Measurements from ENCODE around the gene DOC2A. TPM values are rescaled to one million over a fixed set of nuclear protein-coding genes. Genes with fewer than 3 reads are reported as not detected.
"Not testable (repeated sequence)": the region's sequence is repeated elsewhere in the genome, so short reads cannot be mapped to it uniquely, and the experiment has no call there.

The DOC2A gene
- polyA plus RNA-seq, 2 donors: 0.69 to 3.0 TPM

DNA sequence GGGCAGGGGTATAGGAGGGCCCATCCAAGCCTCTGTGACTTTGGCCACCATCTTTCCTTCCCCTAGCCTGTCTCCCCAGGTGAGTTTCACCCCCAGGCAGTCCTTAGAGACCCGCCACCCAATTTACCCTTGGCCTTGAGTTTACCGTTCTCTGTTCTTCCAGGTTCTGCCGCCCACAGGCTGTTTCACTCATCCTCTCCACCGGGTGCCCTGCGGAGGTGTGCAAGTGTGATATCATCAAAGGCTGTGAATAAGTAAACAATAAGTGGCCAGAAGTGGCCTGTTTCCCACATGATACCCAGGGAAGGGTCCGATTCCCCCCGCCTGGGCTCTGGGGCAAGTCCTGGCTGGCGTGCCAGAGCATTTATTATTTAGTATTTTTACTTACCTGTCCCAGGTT, 35.4 kb upstream of the DOC2A start:
- Histone ChIP-seq H3K9me3 (ENCODE audit: control insufficient read depth in 2 of 2, insufficient read depth in 1 of 2, low read depth in 1 of 2, low read length in 1 of 2) (no peaks in the 10 kb centered on the region), H3K36me3 (ENCODE audit: control insufficient read depth in 2 of 2, insufficient read depth in 2 of 2, low read length in 1 of 2) (no peaks in the 10 kb centered on the region), H3K27ac (ENCODE audit: low read depth in 2 of 2, low read length in 1 of 2) (no peak overlapping the region), H3K4me3 (ENCODE audit: low read depth in 1 of 2, low read length in 2 of 2) (no peak overlapping the region), H3K27me3 (ENCODE audit: control insufficient read depth in 1 of 2, insufficient read depth in 2 of 2, low read length in 2 of 2) (no peaks in the 10 kb centered on the region), H3K4me1 (ENCODE audit: control insufficient read depth in 2 of 2, insufficient read depth in 2 of 2, low read length in 1 of 2) (peaks cover 0 to 3% of the 10 kb centered on the region in 2 donors)
- 52% methylated on average over 8 of the region's 8 CpGs for WGBS, 2 donors

GRCh38 chr16:30041841-30042240, 31.0 kb upstream of the DOC2A start:
- no peaks in the 10 kb centered on the region for H3K36me3 ChIP-seq (ENCODE audit: control insufficient read depth in 2 of 2, insufficient read depth in 2 of 2, low read length in 1 of 2)
- H3K4me3 ChIP-seq (ENCODE audit: low read depth in 1 of 2, low read length in 2 of 2): no peak overlapping the region
- no peaks in the 10 kb centered on the region for H3K4me1 ChIP-seq (ENCODE audit: control insufficient read depth in 2 of 2, insufficient read depth in 2 of 2, low read length in 1 of 2)
- no peak overlapping the region for H3K27ac ChIP-seq (ENCODE audit: low read depth in 2 of 2, low read length in 1 of 2)
- H3K9me3 ChIP-seq (ENCODE audit: control insufficient read depth in 2 of 2, insufficient read depth in 1 of 2, low read depth in 1 of 2, low read length in 1 of 2): no peaks in the 10 kb centered on the region
- no peaks in the 10 kb centered on the region for H3K27me3 ChIP-seq (ENCODE audit: control insufficient read depth in 1 of 2, insufficient read depth in 2 of 2, low read length in 2 of 2)
- 12 to 18% methylated on average over 5 of the region's 5 CpGs for WGBS, 2 donors

- not testable (repeated sequence) for H3K9me3 ChIP-seq (ENCODE audit: control insufficient read depth in 2 of 2, insufficient read depth in 1 of 2, low read depth in 1 of 2, low read length in 1 of 2); H3K27me3 ChIP-seq (ENCODE audit: control insufficient read depth in 1 of 2, insufficient read depth in 2 of 2, low read length in 2 of 2); H3K27ac ChIP-seq (ENCODE audit: low read depth in 2 of 2, low read length in 1 of 2); H3K4me3 ChIP-seq (ENCODE audit: low read depth in 1 of 2, low read length in 2 of 2); H3K4me1 ChIP-seq (ENCODE audit: control insufficient read depth in 2 of 2, insufficient read depth in 2 of 2, low read length in 1 of 2); H3K36me3 ChIP-seq (ENCODE audit: control insufficient read depth in 2 of 2, insufficient read depth in 2 of 2, low read length in 1 of 2)
- WGBS, 2 donors: 87 to 88% methylated on average over 5 of the region's 5 CpGs
These were observed 29.9 kb upstream of the DOC2A start for GRCh38 chr16:30040690-30041089.

DNA sequence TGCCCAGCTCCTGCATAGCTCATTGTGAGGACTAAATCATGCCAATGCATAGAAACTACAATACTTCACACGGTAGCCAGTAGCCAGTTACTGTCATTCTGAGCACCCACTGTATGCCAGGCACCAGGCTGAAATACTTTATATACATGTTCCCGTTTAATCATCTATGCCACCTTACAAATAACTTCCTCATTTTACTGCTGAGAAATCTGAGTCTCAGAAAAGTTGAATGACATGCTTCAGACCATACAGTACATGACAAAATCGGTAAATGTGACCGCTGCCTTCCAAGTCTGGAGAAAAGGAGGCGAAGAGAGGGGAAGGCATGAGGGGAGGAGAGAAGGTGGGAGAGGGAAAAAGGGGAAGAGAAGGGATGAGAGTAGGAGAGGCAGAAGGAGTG, 29.4 kb upstream of the DOC2A start:
- H3K36me3 ChIP-seq (ENCODE audit: control insufficient read depth in 2 of 2, insufficient read depth in 2 of 2, low read length in 1 of 2): no peaks in the 10 kb centered on the region
- 66 to 71% methylated on average over 5 of the region's 5 CpGs for WGBS, 2 donors
- no peaks in the 10 kb centered on the region for H3K4me1 ChIP-seq (ENCODE audit: control insufficient read depth in 2 of 2, insufficient read depth in 2 of 2, low read length in 1 of 2)
- H3K27me3 ChIP-seq (ENCODE audit: control insufficient read depth in 1 of 2, insufficient read depth in 2 of 2, low read length in 2 of 2): no peaks in the 10 kb centered on the region
- H3K9me3 ChIP-seq (ENCODE audit: control insufficient read depth in 2 of 2, insufficient read depth in 1 of 2, low read depth in 1 of 2, low read length in 1 of 2): no peaks in the 10 kb centered on the region
- no peak overlapping the region for H3K4me3 ChIP-seq (ENCODE audit: low read depth in 1 of 2, low read length in 2 of 2)
- H3K27ac ChIP-seq (ENCODE audit: low read depth in 2 of 2, low read length in 1 of 2): no peak overlapping the region

DNA sequence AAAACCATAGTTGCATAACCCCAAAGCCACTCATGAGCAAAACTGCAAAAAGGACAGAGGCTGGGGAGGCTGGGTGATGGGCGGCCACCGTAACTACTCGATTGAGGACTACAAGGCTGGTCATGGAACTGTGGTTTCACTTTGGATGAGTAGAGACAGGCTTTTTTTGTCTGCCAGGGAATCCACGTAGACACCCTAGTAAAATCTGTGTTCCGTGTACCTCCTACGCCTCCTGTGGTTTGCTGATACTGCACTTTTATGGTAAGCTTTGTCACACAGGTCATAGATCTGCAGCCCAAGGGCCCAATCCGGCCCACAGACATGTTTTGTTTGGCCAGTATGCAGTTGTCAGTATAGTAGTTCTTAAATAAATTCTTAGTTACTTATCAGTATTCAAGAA, 22.4 kb upstream of the DOC2A start:
- Histone ChIP-seq H3K36me3 (ENCODE audit: control insufficient read depth in 2 of 2, insufficient read depth in 2 of 2, low read length in 1 of 2) (no peaks in the 10 kb centered on the region), H3K4me1 (ENCODE audit: control insufficient read depth in 2 of 2, insufficient read depth in 2 of 2, low read length in 1 of 2) (peaks cover 0 to 2% of the 10 kb centered on the region in 2 donors), H3K27me3 (ENCODE audit: control insufficient read depth in 1 of 2, insufficient read depth in 2 of 2, low read length in 2 of 2) (peaks cover 0 to 17% of the 10 kb centered on the region in 2 donors), H3K4me3 (ENCODE audit: low read depth in 1 of 2, low read length in 2 of 2) (no peak overlapping the region), H3K9me3 (ENCODE audit: control insufficient read depth in 2 of 2, insufficient read depth in 1 of 2, low read depth in 1 of 2, low read length in 1 of 2) (no peaks in the 10 kb centered on the region), H3K27ac (ENCODE audit: low read depth in 2 of 2, low read length in 1 of 2) (no peak overlapping the region)
- WGBS, 2 donors: 67 to 68% methylated on average over 7 of the region's 7 CpGs

DNA sequence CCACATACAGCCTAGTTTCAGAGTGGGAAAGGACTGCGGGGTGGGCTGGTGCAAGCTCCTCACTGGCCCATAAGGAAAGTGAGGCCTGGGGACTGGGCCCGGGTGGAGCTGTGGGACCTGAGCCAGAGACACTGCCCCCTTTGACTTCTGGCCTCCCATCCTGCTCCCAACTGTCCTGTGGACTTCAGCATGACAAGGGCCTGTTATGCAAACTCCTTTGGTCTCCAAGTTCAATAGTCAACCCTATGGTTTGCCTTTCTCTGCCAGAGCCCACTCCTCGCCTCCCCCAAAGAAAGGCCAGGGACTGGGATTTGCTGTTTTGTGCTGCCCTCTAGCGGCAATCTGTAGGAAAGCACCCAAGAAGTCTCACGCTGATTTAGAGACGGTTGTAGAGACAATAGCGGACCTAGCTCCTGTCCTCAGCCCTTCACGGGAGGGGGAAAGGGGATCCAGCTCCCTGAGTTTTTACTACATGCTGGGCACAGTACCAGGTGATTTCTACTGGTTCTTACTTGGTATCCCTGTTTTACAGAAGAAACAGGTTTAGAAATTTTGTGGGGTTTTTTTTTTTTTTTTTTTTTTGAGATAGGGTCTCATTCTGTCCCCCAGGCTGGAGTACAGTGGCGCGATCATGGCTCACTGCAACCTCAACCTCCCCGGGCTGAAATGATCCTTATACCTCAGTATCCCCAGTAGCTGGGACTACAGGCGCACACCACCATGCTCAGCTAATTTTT, 21.4 kb upstream of the DOC2A start:
- Histone ChIP-seq H3K27me3 (ENCODE audit: control insufficient read depth in 1 of 2, insufficient read depth in 2 of 2, low read length in 2 of 2) (peaks cover 0 to 17% of the 10 kb centered on the region in 2 donors), H3K36me3 (ENCODE audit: control insufficient read depth in 2 of 2, insufficient read depth in 2 of 2, low read length in 1 of 2) (no peaks in the 10 kb centered on the region), H3K27ac (ENCODE audit: low read depth in 2 of 2, low read length in 1 of 2) (no peak overlapping the region), H3K9me3 (ENCODE audit: control insufficient read depth in 2 of 2, insufficient read depth in 1 of 2, low read depth in 1 of 2, low read length in 1 of 2) (no peaks in the 10 kb centered on the region), H3K4me1 (ENCODE audit: control insufficient read depth in 2 of 2, insufficient read depth in 2 of 2, low read length in 1 of 2) (peaks cover 0 to 2% of the 10 kb centered on the region in 2 donors), H3K4me3 (ENCODE audit: low read depth in 1 of 2, low read length in 2 of 2) (no peak overlapping the region)
- WGBS, 2 donors: 25% methylated on average over 12 of the region's 12 CpGs

DNA sequence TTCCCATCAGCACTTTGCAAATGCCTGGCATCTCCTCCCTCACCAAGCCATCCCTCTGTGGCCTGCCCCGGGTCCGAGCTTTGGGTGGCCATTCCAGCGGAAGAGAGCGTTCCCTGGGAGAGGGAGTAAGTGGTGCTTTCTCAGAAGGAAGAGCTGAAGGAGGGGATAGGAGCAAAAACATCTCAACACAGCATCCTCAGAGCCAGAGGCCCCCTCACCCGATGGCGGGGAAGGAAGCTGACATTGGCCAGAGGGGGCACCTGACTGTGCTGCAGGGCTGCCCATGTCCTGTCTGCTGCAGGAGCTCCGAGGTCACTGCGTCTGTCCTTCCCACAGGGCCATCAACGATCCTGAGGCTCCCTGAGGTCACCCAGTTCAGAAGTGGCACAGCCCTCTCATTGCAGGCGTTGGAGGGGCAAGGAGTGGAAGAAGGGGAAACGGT, 20.7 kb upstream of the DOC2A start:
- Histone ChIP-seq H3K27me3 (ENCODE audit: control insufficient read depth in 1 of 2, insufficient read depth in 2 of 2, low read length in 2 of 2) (peaks cover 0 to 20% of the 10 kb centered on the region in 2 donors), H3K4me3 (ENCODE audit: low read depth in 1 of 2, low read length in 2 of 2) (no peak overlapping the region), H3K27ac (ENCODE audit: low read depth in 2 of 2, low read length in 1 of 2) (no peak overlapping the region), H3K4me1 (ENCODE audit: control insufficient read depth in 2 of 2, insufficient read depth in 2 of 2, low read length in 1 of 2) (peaks cover 0 to 2% of the 10 kb centered on the region in 2 donors), H3K9me3 (ENCODE audit: control insufficient read depth in 2 of 2, insufficient read depth in 1 of 2, low read depth in 1 of 2, low read length in 1 of 2) (no peaks in the 10 kb centered on the region), H3K36me3 (ENCODE audit: control insufficient read depth in 2 of 2, insufficient read depth in 2 of 2, low read length in 1 of 2) (no peaks in the 10 kb centered on the region)
- 15 to 26% methylated on average over 11 of the region's 11 CpGs for WGBS, 2 donors

DNA sequence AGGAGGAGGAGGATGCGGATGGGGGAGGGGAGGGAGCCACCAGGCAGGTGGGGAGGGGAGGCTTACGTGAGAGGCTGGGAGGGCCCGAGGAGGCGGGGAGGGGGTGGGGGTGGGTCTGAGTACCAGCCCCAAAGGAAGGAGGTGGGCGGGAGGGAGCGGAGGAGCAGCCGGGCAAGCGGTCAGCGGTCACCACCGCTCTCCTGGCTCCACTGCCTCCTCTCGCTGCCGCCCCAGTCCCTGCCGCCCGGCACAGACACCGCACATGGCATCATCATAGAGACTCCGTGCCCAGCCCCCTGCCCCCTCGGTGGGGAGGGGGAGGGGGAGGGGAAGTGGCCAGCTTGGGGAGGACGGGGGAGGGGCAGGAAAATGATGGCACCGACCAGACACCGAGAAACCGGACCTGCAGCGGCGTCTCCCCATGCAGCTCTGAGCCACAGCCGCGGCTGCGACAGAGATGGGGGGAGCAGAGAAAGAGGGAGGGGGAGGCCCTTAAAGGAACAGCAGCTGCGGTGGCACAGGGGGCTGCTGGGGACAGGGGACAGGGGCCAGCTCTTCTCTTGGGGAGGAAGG, 20.1 kb upstream of the DOC2A start, which contains the start of gene TLCD3B:
TSS of gene TLCD3B (minus strand) at position 431 of the 573 bp plus-strand sequence. CDS start 744 bp downstream, outside the sequence.
- 3 to 4% methylated on average over 24 to 26 of the region's 27 CpGs for WGBS, 2 donors
- Histone ChIP-seq H3K4me1 (ENCODE audit: control insufficient read depth in 2 of 2, insufficient read depth in 2 of 2, low read length in 1 of 2) (peaks cover 0 to 2% of the 10 kb centered on the region in 2 donors), H3K27ac (ENCODE audit: low read depth in 2 of 2, low read length in 1 of 2) (no peak within 1 kb of the TSS), H3K27me3 (ENCODE audit: control insufficient read depth in 1 of 2, insufficient read depth in 2 of 2, low read length in 2 of 2) (peaks cover 0 to 22% of the 10 kb centered on the region in 2 donors), H3K9me3 (ENCODE audit: control insufficient read depth in 2 of 2, insufficient read depth in 1 of 2, low read depth in 1 of 2, low read length in 1 of 2) (no peaks in the 10 kb centered on the region), H3K36me3 (ENCODE audit: control insufficient read depth in 2 of 2, insufficient read depth in 2 of 2, low read length in 1 of 2) (no peaks in the 10 kb centered on the region), H3K4me3 (ENCODE audit: low read depth in 1 of 2, low read length in 2 of 2) (no peak within 1 kb of the TSS)

DNA sequence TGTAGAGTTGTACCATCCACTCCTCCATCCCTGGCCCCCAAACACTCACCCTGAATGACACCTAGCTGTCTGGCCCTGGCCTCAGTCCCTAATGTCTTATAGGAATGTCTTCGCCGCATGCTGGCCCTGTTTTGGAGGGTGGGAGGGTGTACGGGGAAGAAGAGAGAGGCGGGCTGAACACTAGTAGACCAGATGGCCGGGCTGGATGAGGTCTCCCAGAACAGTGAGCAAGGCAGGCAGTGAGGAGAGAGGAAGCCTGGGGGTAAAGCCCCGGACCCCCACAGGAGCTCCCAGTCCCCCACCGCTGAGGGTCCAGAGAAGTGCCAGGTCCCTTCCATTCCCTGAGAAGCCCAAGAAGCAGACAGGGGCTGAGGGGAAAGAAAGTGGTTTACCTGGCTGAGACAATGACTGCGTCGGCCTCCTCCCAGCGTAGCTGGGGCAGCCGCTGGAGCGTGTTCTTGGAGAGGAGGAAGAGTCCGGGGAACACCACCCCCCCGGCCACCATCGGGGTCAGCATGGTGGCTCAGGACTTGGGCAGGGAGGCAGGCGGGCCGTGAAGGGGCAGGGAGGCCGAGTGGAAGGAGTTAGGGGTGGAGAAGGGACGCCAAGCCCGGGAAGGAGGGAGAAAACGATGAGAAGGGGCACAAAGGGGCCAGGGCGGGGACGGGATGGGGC, 19.3 kb upstream of the DOC2A start:
- no peak overlapping the region for H3K4me3 ChIP-seq (ENCODE audit: low read depth in 1 of 2, low read length in 2 of 2)
- peaks cover 0 to 2% of the 10 kb centered on the region in 2 donors for H3K4me1 ChIP-seq (ENCODE audit: control insufficient read depth in 2 of 2, insufficient read depth in 2 of 2, low read length in 1 of 2)
- 26 to 28% methylated on average over 23 of the region's 23 CpGs for WGBS, 2 donors
- H3K27me3 ChIP-seq (ENCODE audit: control insufficient read depth in 1 of 2, insufficient read depth in 2 of 2, low read length in 2 of 2): peaks cover 0 to 22% of the 10 kb centered on the region in 2 donors
- H3K36me3 ChIP-seq (ENCODE audit: control insufficient read depth in 2 of 2, insufficient read depth in 2 of 2, low read length in 1 of 2): no peaks in the 10 kb centered on the region
- no peaks in the 10 kb centered on the region for H3K9me3 ChIP-seq (ENCODE audit: control insufficient read depth in 2 of 2, insufficient read depth in 1 of 2, low read depth in 1 of 2, low read length in 1 of 2)
- no peak overlapping the region for H3K27ac ChIP-seq (ENCODE audit: low read depth in 2 of 2, low read length in 1 of 2)

Measured in esophagus (tissue), 2 donors.